IMR-90 (cell line): Measurements from ENCODE around the gene DOCK9. TPM values are rescaled to one million over a fixed set of nuclear protein-coding genes. Genes with fewer than 3 reads are reported as not detected.

ENCODE experiments used
- ATAC-seq: fragments of 200-7000 bp; cut with Tn5 transposase; 2 replicates; pipeline ENCODE4 v1.9.1; 2020; ENCODE audit warnings: low read depth, mild to moderate bottlenecking, moderate library complexity
- BruUV-seq: library from RNA; stranded (reverse); fragments of 400-500 nt; replicated peaks from 2 replicates; lab custom pipeline; 2021; lab: Mats Ljungman, UMichigan
- CTCF ChIA-PET: fragments of 300-600 bp; formaldehyde crosslinking; extraction: SDS; loops from one replicate; lab custom pipeline; 2021; ENCODE audit warnings: antibody characterized with exemption; lab: Yijun Ruan, JAX
- POLR2A ChIA-PET: fragments of 300-600 bp; sonication (Branson Sonifier 250); formaldehyde crosslinking; loops from one replicate; lab custom pipeline; 2022; ENCODE audit warnings: antibody characterized with exemption; ENCODE audit not compliant: unreplicated experiment; lab: Charles Lee
- DNase-seq: peaks from one replicate; pipeline ENCODE4 v3.0.0; 2013
- H2AFZ ChIP-seq: replicated peaks from 2 replicates; pipeline ENCODE3; 2013; ENCODE audit warnings: low read length, mild to moderate bottlenecking; ENCODE audit not compliant: poor library complexity
- H2AK5ac ChIP-seq: 2 replicates; pipeline ENCODE4 v1.6.1; 2013; ENCODE audit warnings: low read depth, low read length, inconsistent platforms
- H2AK9ac ChIP-seq: replicated peaks from 2 replicates; pipeline ENCODE3; 2013; ENCODE audit warnings: mild to moderate bottlenecking, low read depth, low read length, moderate library complexity; ENCODE audit not compliant: poor library complexity
- H2BK120ac ChIP-seq: 2 replicates; pipeline ENCODE4 v1.6.1; 2013; ENCODE audit warnings: low read depth, low read length, inconsistent platforms
- H2BK15ac ChIP-seq: 3 replicates; pipeline ENCODE4 v1.6.1; 2013; ENCODE audit warnings: low read depth, low read length, inconsistent platforms
- H2BK20ac ChIP-seq: 2 replicates; pipeline ENCODE4 v1.6.1; 2013; ENCODE audit warnings: low read depth, mild to moderate bottlenecking, inconsistent platforms, low read length, moderate library complexity
- H2BK5ac ChIP-seq: 2 replicates; pipeline ENCODE4 v1.6.1; 2013; ENCODE audit warnings: mild to moderate bottlenecking, low read depth, low read length, inconsistent platforms; ENCODE audit not compliant: poor library complexity, severe bottlenecking
- H3K14ac ChIP-seq: replicated peaks from 2 replicates; pipeline ENCODE4 v1.6.1; 2013; ENCODE audit warnings: low read depth, low read length, inconsistent platforms
- H3K18ac ChIP-seq: 2 replicates; pipeline ENCODE4 v1.6.1; 2013; ENCODE audit warnings: low read depth, low read length, control low read depth
- H3K23ac ChIP-seq: 2 replicates; pipeline ENCODE4 v1.6.1; 2013; ENCODE audit warnings: low read depth, low read length, inconsistent platforms
- H3K27ac ChIP-seq: 2 replicates; pipeline ENCODE4 v1.5.1; 2013; ENCODE audit warnings: mild to moderate bottlenecking, control low read depth, low read length; ENCODE audit not compliant: insufficient read depth
- H3K27me3 ChIP-seq: 2 replicates; pipeline ENCODE4 v1.6.1; 2013; ENCODE audit warnings: low read length; ENCODE audit not compliant: control insufficient read depth, insufficient read depth
- H3K36me3 ChIP-seq: 2 replicates; pipeline ENCODE4 v1.6.1; 2013; ENCODE audit warnings: low read length, mixed read lengths; ENCODE audit not compliant: control insufficient read depth, insufficient read depth
- H3K4ac ChIP-seq: 2 replicates; pipeline ENCODE4 v1.6.1; 2013; ENCODE audit warnings: low read depth, low read length, inconsistent platforms
- H3K4me1 ChIP-seq: 2 replicates; pipeline ENCODE4 v1.6.1; 2013; ENCODE audit warnings: low read length, mixed read lengths; ENCODE audit not compliant: control insufficient read depth, insufficient read depth
- H3K4me2 ChIP-seq: 2 replicates; pipeline ENCODE4 v1.6.1; 2013; ENCODE audit warnings: low read depth, mild to moderate bottlenecking, control low read depth, low read length, moderate library complexity
- H3K4me3 ChIP-seq: 2 replicates; pipeline ENCODE4 v1.5.1; 2013; ENCODE audit warnings: low read depth, mild to moderate bottlenecking, control low read depth, low read length, moderate library complexity; ENCODE audit not compliant: insufficient read depth
- H3K56ac ChIP-seq: 2 replicates; pipeline ENCODE4 v1.6.1; 2013; ENCODE audit warnings: low read length, inconsistent platforms; ENCODE audit not compliant: insufficient read depth; ENCODE audit errors: extremely low read depth
- H3K79me1 ChIP-seq, 2 experiments: 2 replicates each; pipeline ENCODE4 v1.6.1; 2013; ENCODE audit warnings: low read length in 2 of 2, inconsistent platforms in 1 of 2, low read depth in 1 of 2
- H3K9ac ChIP-seq: 2 replicates; pipeline ENCODE4 v1.6.1; 2013; ENCODE audit warnings: low read depth, low read length, control low read depth
- H3K9me1 ChIP-seq: 2 replicates; pipeline ENCODE4 v1.6.1; 2013; ENCODE audit warnings: low read length, inconsistent platforms; ENCODE audit not compliant: insufficient read depth
- H3K9me3 ChIP-seq: 2 replicates; pipeline ENCODE4 v1.6.1; 2013; ENCODE audit warnings: low read length; ENCODE audit not compliant: control insufficient read depth, insufficient read depth
- H4K20me1 ChIP-seq: 2 replicates; pipeline ENCODE4 v1.6.1; 2013; ENCODE audit warnings: low read length, inconsistent platforms; ENCODE audit not compliant: insufficient read depth
- H4K5ac ChIP-seq: 2 replicates; pipeline ENCODE4 v1.6.1; 2013; ENCODE audit warnings: mild to moderate bottlenecking, low read depth, low read length, control low read depth
- H4K8ac ChIP-seq, 2 experiments: 2 replicates each; pipeline ENCODE4 v1.6.1; 2013; ENCODE audit warnings: low read depth in 2 of 2, low read length in 2 of 2, control low read depth in 1 of 2, inconsistent platforms in 1 of 2
- H4K91ac ChIP-seq: 2 replicates; pipeline ENCODE4 v1.6.1; 2013; ENCODE audit warnings: low read depth, low read length, inconsistent platforms; ENCODE audit not compliant: insufficient read depth
- CEBPB ChIP-seq: IDR thresholded peaks from 2 replicates; pipeline ENCODE4 v1.6.1; 2012; ENCODE audit warnings: low read depth, low read length, improper control_type of control experiment
- FOS ChIP-seq: fragments of 150-350 bp; IDR thresholded peaks from 2 replicates; pipeline ENCODE4 v1.6.1; 2016; ENCODE audit warnings: low read depth, low read length
- MAFK ChIP-seq: IDR thresholded peaks from 2 replicates; pipeline ENCODE4 v1.6.1; 2012; ENCODE audit warnings: low read depth, low read length, improper control_type of control experiment
- NFE2L2 ChIP-seq: fragments of 150-350 bp; IDR thresholded peaks from 2 replicates; pipeline ENCODE4 v1.6.1; 2016; ENCODE audit warnings: low read depth, mild to moderate bottlenecking, low read length
- POLR2A ChIP-seq: IDR thresholded peaks from 2 replicates; pipeline ENCODE4 v1.6.1; 2012; ENCODE audit warnings: mild to moderate bottlenecking, low read depth, low read length
- RAD21 ChIP-seq: IDR thresholded peaks from 2 replicates; pipeline ENCODE4 v1.6.1; 2012; ENCODE audit warnings: low read length, improper control_type of control experiment
- SMC3 ChIP-seq: fragments of 150-350 bp; IDR thresholded peaks from 2 replicates; pipeline ENCODE4 v1.6.1; 2016; ENCODE audit warnings: low read depth, mild to moderate bottlenecking, antibody characterized with exemption, low read length, moderate library complexity
- WGBS, 2 experiments: methylation state at CpG; one replicate each; pipeline versions ENCODE4 v1.1.5 to v1.1.7; 2013; ENCODE audit warnings: missing lambda C conversion rate in 2 of 2; ENCODE audit not compliant: insufficient read length in 1 of 2; ENCODE audit errors: extremely low coverage in 2 of 2; 5-methylcytosine and 5-hydroxymethylcytosine counted together
- dilution Hi-C: fragments of 300-500 bp; cut with HindIII; formaldehyde crosslinking; loops from one replicate; pipeline ENCODE4 v1.14.3; 2018; ENCODE audit warnings: low sequenced_read_pairs; ENCODE audit not compliant: unreplicated experiment
- in situ Hi-C: fragments of 300-500 bp; cut with MboI; formaldehyde crosslinking; loops from 3 replicates; pipeline ENCODE4 v1.14.3; 2019; ENCODE audit warnings: low sequenced_read_pairs, inconsistent platforms, mixed read lengths
- intact Hi-C: fragments of 100-400 bp; cut with micrococcal nuclease; formaldehyde crosslinking; loops from 2 replicates; pipeline ENCODE4 v1.10.0; 2022
- polyA plus RNA-seq, 3 experiments: library from polyadenylated mRNA; depleted of rRNA; stranded (reverse); fragments of >200 nt; gene quantifications; 2 replicates each; pipeline ENCODE4 v1.2.3, GENCODE V29; 2012; ENCODE audit warnings: low replicate concordance in 1 of 3
- total RNA-seq: library from RNA; depleted of rRNA; stranded (reverse); fragments of >200 nt; gene quantifications from 2 replicates; pipeline ENCODE4 v1.2.3, GENCODE V29; 2012
- TF ChIP-seq, protein P1 (sequence below): fragments of 150-350 bp; IDR thresholded peaks from 2 replicates; pipeline ENCODE4 v1.6.1; 2016; ENCODE audit warnings: low read depth, mild to moderate bottlenecking, low read length, moderate library complexity, borderline replicate concordance

The DOCK9 gene
- total and polyA plus RNA-seq, 2 of the 4 experiments (the other 2 are of a cell fraction): 4.8 to 7.2 TPM

DNA sequence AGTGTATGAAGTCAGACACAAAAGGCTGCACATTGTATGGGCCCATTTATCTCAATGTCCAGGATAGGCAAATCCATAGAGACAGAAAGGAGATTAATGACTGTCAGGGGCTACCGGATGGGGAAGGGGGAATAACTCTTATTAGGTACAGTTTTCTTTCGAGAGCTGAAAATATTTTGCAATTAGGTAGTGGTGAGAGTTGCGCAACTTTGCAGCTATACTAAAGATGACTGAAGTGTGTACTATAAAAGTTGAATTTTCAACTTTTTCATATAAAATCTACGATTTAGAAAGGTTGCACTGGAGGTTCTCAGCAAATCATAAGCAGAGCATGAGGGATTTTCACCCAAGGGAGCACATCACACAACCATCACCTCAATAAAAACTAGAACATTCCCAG lies 209.3 kb downstream of the DOCK9 start:
- Histone ChIP-seq H3K79me1 (no peaks in the 10 kb centered on the region), H4K20me1 (no peaks in the 10 kb centered on the region), H3K4me1 (no peaks in the 10 kb centered on the region), H4K8ac (no peak overlapping the region), H3K9ac (no peak overlapping the region), H3K27ac (no peak overlapping the region), H3K4ac (no peak overlapping the region), H3K4me3 (no peak overlapping the region), H3K9me1 (no peaks in the 10 kb centered on the region), H2BK120ac (no peak overlapping the region), H3K14ac (no peak overlapping the region), H3K56ac (no peak overlapping the region), H2BK5ac (no peak overlapping the region), H4K91ac (no peak overlapping the region), H3K27me3 (peaks cover 17% of the 10 kb centered on the region), H3K9me3 (peaks cover 14% of the 10 kb centered on the region), H3K18ac (no peak overlapping the region), H3K36me3 (no peaks in the 10 kb centered on the region), H2AK5ac (no peak overlapping the region), H4K5ac (no peak overlapping the region), H3K23ac (no peak overlapping the region), H2BK20ac (no peak overlapping the region), H2AK9ac (no peak overlapping the region), H2BK15ac (no peak overlapping the region), H2AFZ (no peak overlapping the region), H3K4me2 (no peak overlapping the region)
- intact Hi-C loops: no loop called here
- in situ Hi-C loops: no loop called here
- ATAC-seq (no peak), DNase-seq (no peak)
- BruUV-seq: no TSS peak
- no CpG with 5 or more reads among the region's 4 CpGs for WGBS, 2 experiments
- POLR2A ChIA-PET: no interaction called here
- CTCF ChIA-PET: no interaction called here
- TF ChIP-seq RAD21: no peak
- no peak for TF ChIP-seq FOS
- TF ChIP-seq NFE2L2: no peak
- TF ChIP-seq CEBPB: peak; percentile 94
- TF ChIP-seq POLR2A: no peak
- TF ChIP-seq SMC3: no peak
- TF ChIP-seq, protein P1, sequence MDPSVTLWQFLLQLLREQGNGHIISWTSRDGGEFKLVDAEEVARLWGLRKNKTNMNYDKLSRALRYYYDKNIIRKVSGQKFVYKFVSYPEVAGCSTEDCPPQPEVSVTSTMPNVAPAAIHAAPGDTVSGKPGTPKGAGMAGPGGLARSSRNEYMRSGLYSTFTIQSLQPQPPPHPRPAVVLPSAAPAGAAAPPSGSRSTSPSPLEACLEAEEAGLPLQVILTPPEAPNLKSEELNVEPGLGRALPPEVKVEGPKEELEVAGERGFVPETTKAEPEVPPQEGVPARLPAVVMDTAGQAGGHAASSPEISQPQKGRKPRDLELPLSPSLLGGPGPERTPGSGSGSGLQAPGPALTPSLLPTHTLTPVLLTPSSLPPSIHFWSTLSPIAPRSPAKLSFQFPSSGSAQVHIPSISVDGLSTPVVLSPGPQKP: no peak
- TF ChIP-seq MAFK: no peak
- dilution Hi-C loops: no loop called here
